HEK293 (cell line): ENCODE data around the gene PLAC1.

Experiments used
- CTCF ChIA-PET: fragments of 350-600 bp; formaldehyde crosslinking; extraction: SDS; loops from one replicate; lab custom pipeline; 2021; ENCODE audit warnings: antibody characterized with exemption; lab: Yijun Ruan, JAX
- POLR2A ChIA-PET: fragments of 300-600 bp; formaldehyde crosslinking; extraction: SDS; loops from one replicate; lab custom pipeline; 2020; ENCODE audit warnings: antibody characterized with exemption, inconsistent platforms; lab: Yijun Ruan, JAX
- H3K27ac ChIP-seq: fragments of 200-500 bp; sonication (Bioruptor generic); 2 replicates; pipeline ENCODE4 v1.5.1; 2014; ENCODE audit warnings: low read depth, low read length, control low read depth, inconsistent platforms; ENCODE audit errors: extremely low read depth
- H3K36me3 ChIP-seq, 2 experiments: fragments of 200-500 bp in 1 of 2; sonication (Bioruptor generic) in 1 of 2; 1 replicate in 1 of 2; 2 replicates in 1 of 2; pipeline ENCODE4 v1.5.1; 2014 to 2017; ENCODE audit warnings: inconsistent platforms in 2 of 2, low read length in 2 of 2; ENCODE audit not compliant: control insufficient read depth in 2 of 2, insufficient read depth in 1 of 2
- H3K4me1 ChIP-seq: fragments of 200-500 bp; sonication (Bioruptor generic); 2 replicates; pipeline ENCODE4 v1.5.1; 2014; ENCODE audit warnings: mild to moderate bottlenecking, low read length, inconsistent platforms; ENCODE audit not compliant: control insufficient read depth, insufficient read depth
- H3K4me3 ChIP-seq: 2 replicates; pipeline ENCODE4 v1.5.1; 2011; ENCODE audit warnings: low read depth, mild to moderate bottlenecking, control low read depth, low read length, moderate library complexity
- H3K9me3 ChIP-seq: fragments of 200-500 bp; sonication (Bioruptor generic); 2 replicates; pipeline ENCODE4 v1.5.1; 2014; ENCODE audit warnings: low read depth, low read length, inconsistent platforms; ENCODE audit not compliant: control insufficient read depth, insufficient read depth
- BCL11B ChIP-seq: fragments of 450-650 bp; formaldehyde crosslinking; IDR thresholded peaks from 2 replicates; pipeline ENCODE4 v1.5.1; 2016; ENCODE audit warnings: low read depth, missing biosample characterization, missing genetic modification characterization
- KLF1 ChIP-seq: fragments of 450-650 bp; formaldehyde crosslinking; IDR thresholded peaks from 2 replicates; pipeline ENCODE4 v1.5.1; 2016; ENCODE audit warnings: missing biosample characterization, missing genetic modification characterization
- KLF9 ChIP-seq: fragments of 450-650 bp; formaldehyde crosslinking; IDR thresholded peaks from 2 replicates; pipeline ENCODE4 v1.5.1; 2016; ENCODE audit warnings: missing biosample characterization, missing genetic modification characterization, low read depth
- MZF1 ChIP-seq: fragments of 450-650 bp; formaldehyde crosslinking; IDR thresholded peaks from 2 replicates; pipeline ENCODE4 v1.5.1; 2017; ENCODE audit warnings: missing biosample characterization, missing genetic modification characterization, borderline replicate concordance
- PRDM2 ChIP-seq: fragments of 450-650 bp; formaldehyde crosslinking; IDR thresholded peaks from 2 replicates; pipeline ENCODE4 v1.5.1; 2016; ENCODE audit warnings: missing biosample characterization, missing genetic modification characterization, borderline replicate concordance
- TSHZ1 ChIP-seq: fragments of 450-650 bp; formaldehyde crosslinking; IDR thresholded peaks from 2 replicates; pipeline ENCODE4 v1.5.1; 2016; ENCODE audit warnings: missing biosample characterization, missing genetic modification characterization, borderline replicate concordance
- YY2 ChIP-seq: fragments of 450-650 bp; formaldehyde crosslinking; IDR thresholded peaks from 2 replicates; pipeline ENCODE4 v1.5.1; 2016; ENCODE audit warnings: missing biosample characterization, missing genetic modification characterization
- ZBTB44 ChIP-seq: fragments of 450-650 bp; IDR thresholded peaks from 2 replicates; pipeline ENCODE4 v1.5.1; 2018; ENCODE audit warnings: missing biosample characterization, mild to moderate bottlenecking, missing genetic modification characterization
- ZBTB7A ChIP-seq: fragments of 450-650 bp; formaldehyde crosslinking; IDR thresholded peaks from 2 replicates; pipeline ENCODE4 v1.5.1; 2016; ENCODE audit warnings: low read depth, missing biosample characterization, missing genetic modification characterization
- ZFP41 ChIP-seq: fragments of 450-650 bp; formaldehyde crosslinking; IDR thresholded peaks from 2 replicates; pipeline ENCODE4 v1.5.1; 2016; ENCODE audit warnings: missing biosample characterization, missing genetic modification characterization, borderline replicate concordance
- ZNF416 ChIP-seq: fragments of 450-650 bp; formaldehyde crosslinking; IDR thresholded peaks from 2 replicates; pipeline ENCODE4 v1.5.1; 2016; ENCODE audit warnings: missing biosample characterization, missing genetic modification characterization
- ZNF423 ChIP-seq: fragments of 450-650 bp; formaldehyde crosslinking; IDR thresholded peaks from 2 replicates; pipeline ENCODE4 v1.5.1; 2016; ENCODE audit warnings: missing biosample characterization, missing genetic modification characterization
- ZNF449 ChIP-seq: fragments of 450-650 bp; formaldehyde crosslinking; IDR thresholded peaks from 2 replicates; pipeline ENCODE4 v1.5.1; 2017; ENCODE audit warnings: missing biosample characterization, mild to moderate bottlenecking, missing genetic modification characterization, moderate library complexity
- ZNF488 ChIP-seq: fragments of 450-650 bp; formaldehyde crosslinking; IDR thresholded peaks from 2 replicates; pipeline ENCODE4 v1.5.1; 2016; ENCODE audit warnings: missing biosample characterization, missing genetic modification characterization
- ZNF513 ChIP-seq: fragments of 450-650 bp; IDR thresholded peaks from 2 replicates; pipeline ENCODE4 v1.5.1; 2018; ENCODE audit warnings: missing biosample characterization, missing genetic modification characterization
- ZNF514 ChIP-seq: fragments of 450-650 bp; formaldehyde crosslinking; IDR thresholded peaks from 2 replicates; pipeline ENCODE4 v1.5.1; 2016; ENCODE audit warnings: missing biosample characterization, missing genetic modification characterization
- ZNF530 ChIP-seq: fragments of 450-650 bp; formaldehyde crosslinking; IDR thresholded peaks from 2 replicates; pipeline ENCODE4 v1.5.1; 2016; ENCODE audit warnings: low read depth, missing biosample characterization, missing genetic modification characterization
- ZNF580 ChIP-seq: fragments of 450-650 bp; formaldehyde crosslinking; IDR thresholded peaks from 2 replicates; pipeline ENCODE4 v1.5.1; 2016; ENCODE audit warnings: missing biosample characterization, missing genetic modification characterization

The PLAC1 gene

GRCh38 chrX:134570509-134570846, 87.8 kb downstream of the PLAC1 start:
- TF ChIP-seq ZNF416 (tag by site-specific recombination): no peak
- no peak for TF ChIP-seq ZBTB44
- Histone ChIP-seq H3K27ac (no peak overlapping the region), H3K4me1 (peaks cover 12% of the 10 kb centered on the region), H3K4me3 (no peak overlapping the region), H3K36me3 (no peaks in the 10 kb centered on the region), H3K9me3 (no peaks in the 10 kb centered on the region)
- CTCF ChIA-PET: interaction anchor here (0.7 to 1.2 kb wide), 2 partner anchors 18 to 428 kb away, joined by 3 read pairs; no protein-coding TSS in a partner anchor
- POLR2A ChIA-PET: interaction anchor here (0.9 kb wide), 1 partner anchor 34 kb away, joined by 4 read pairs; no protein-coding TSS in a partner anchor

- Histone ChIP-seq H3K4me1 (peaks cover 12% of the 10 kb centered on the region), H3K36me3 (no peaks in the 10 kb centered on the region), H3K9me3 (no peaks in the 10 kb centered on the region), H3K27ac (no peak overlapping the region; the same call in 1 of the 2 replicates), H3K4me3 (no peak overlapping the region)
- POLR2A ChIA-PET: no interaction called here
- CTCF ChIA-PET: interaction anchor here (0.7 kb wide), 1 partner anchor 112 kb away, joined by 3 read pairs; no protein-coding TSS in a partner anchor
- TF ChIP-seq TSHZ1 (tag by site-specific recombination): no peak
- TF ChIP-seq PRDM2 (tag by site-specific recombination): no peak
- TF ChIP-seq KLF9: no peak
- TF ChIP-seq ZNF530: no peak
- no peak for TF ChIP-seq ZNF513
- no peak for TF ChIP-seq ZNF449
- TF ChIP-seq YY2 (tag by site-specific recombination): no peak
- TF ChIP-seq ZBTB7A (tag by site-specific recombination): no peak
- TF ChIP-seq ZNF514 (tag by site-specific recombination): no peak
- no peak for TF ChIP-seq BCL11B (tag by site-specific recombination)
- TF ChIP-seq ZFP41 (tag by site-specific recombination): no peak
- TF ChIP-seq KLF1: no peak
- TF ChIP-seq MZF1 (tag by site-specific recombination): no peak
- TF ChIP-seq ZNF580 (tag by site-specific recombination): no peak
- TF ChIP-seq ZNF488 (tag by site-specific recombination): no peak
- no peak for TF ChIP-seq ZNF423 (tag by site-specific recombination)
Measured at GRCh38 chrX:134569306-134569705, 89.0 kb downstream of the PLAC1 start.
